GM19193 (cell line): ENCODE data around the gene CSMD2.

Experiments
- POLR2A ChIP-seq: IDR thresholded peaks from 4 replicates; pipeline ENCODE4 v1.6.1; 2011; ENCODE audit not compliant: insufficient read depth, insufficient read length; ENCODE audit errors: extremely low read depth

The CSMD2 gene

DNA sequence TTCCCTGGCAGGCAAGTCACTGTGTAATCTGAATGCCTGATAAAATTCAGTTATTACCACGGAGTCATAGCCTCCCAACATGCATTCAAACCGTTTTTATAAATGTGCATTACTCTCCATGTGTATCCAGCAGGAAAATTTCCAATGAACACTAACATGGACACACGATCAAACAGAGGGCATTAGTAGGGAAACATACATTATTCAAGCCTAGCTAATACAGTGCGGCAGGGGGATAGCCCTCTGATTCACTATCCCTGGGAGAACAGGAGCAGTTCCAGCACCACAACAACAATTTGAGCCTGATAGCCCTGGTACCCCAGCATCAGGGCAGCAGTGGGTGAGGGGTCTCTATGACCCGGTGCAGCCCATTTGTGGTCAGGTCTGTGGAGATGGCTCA, 337.0 kb downstream of the CSMD2 start:
- no peak for TF ChIP-seq POLR2A

- TF ChIP-seq POLR2A, result no peak
Observed at GRCh38 chr1:33826711-33827110, 338.3 kb downstream of the CSMD2 start.

GRCh38 chr1:33826311-33826710, 338.7 kb downstream of the CSMD2 start:
- no peak for TF ChIP-seq POLR2A

DNA sequence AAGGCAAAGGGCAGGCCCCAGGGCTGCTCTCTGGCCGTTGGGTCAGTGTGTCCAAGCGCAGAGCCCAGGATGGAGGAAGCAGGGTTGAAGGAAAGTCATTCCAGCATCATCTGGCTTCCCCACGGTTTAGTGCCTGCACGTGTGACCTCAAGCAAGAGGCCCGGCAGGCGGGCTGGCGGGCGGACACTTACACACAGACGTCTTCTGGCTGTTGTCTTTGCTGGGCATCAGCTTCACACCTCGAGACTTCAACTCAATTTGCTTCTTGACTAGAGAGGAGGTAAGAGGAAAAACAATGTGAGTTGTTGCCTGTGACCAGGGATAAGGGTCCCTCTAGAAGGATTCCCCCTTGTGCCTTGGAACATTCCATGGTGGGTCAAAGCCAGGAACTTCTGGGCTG, 339.5 kb downstream of the CSMD2 start:
- no peak for TF ChIP-seq POLR2A

- TF ChIP-seq POLR2A, result no peak
Observed at GRCh38 chr1:33824971-33825370, 340.1 kb downstream of the CSMD2 start.

DNA sequence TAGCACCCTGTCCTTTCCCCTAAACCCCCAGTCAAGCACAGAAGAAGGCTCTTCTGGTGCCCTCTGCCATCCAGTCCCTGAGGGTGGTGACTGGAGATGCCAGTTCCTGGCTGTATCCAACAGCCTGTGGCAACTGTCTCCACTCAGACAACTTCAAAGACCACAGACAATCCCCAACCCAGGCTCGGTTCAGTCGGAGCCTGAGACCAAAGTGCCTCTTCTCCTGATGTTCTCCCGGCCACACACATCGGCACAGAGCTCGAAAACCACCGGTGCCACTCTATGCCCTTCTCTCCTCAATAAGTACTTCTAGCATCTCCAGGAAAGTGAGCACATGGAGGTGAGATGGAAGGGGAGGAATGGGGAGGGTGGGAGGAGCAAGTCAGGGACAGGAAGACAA, 340.7 kb downstream of the CSMD2 start:
- no peak for TF ChIP-seq POLR2A

GRCh38 chr1:33823830-33824229, 341.2 kb downstream of the CSMD2 start:
- no peak for TF ChIP-seq POLR2A

GRCh38 chr1:33823401-33823800, 341.6 kb downstream of the CSMD2 start:
- TF ChIP-seq POLR2A, result no peak

DNA sequence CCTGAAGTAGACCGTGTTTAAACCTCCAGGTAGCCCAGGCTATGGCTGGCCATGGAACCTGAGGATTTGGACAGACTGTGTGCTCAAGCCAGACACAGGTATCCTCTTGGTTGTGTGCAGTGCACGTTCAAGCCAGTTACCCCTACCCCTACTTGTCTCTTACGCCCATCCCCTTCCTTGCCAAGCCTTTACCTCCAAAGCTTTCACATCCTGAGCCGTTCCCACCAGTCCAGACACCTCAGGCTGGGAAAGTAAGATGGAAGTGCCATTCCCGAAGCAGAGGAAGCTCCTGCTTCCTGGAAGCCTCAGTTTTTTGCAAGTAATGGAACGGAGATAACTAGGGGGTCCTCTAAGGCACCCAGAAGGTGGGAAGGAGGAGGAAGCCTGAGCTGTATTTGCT, 342.6 kb downstream of the CSMD2 start:
- no peak for TF ChIP-seq POLR2A

- TF ChIP-seq POLR2A, result no peak
Observed at GRCh38 chr1:33821291-33821690, 343.7 kb downstream of the CSMD2 start.

DNA sequence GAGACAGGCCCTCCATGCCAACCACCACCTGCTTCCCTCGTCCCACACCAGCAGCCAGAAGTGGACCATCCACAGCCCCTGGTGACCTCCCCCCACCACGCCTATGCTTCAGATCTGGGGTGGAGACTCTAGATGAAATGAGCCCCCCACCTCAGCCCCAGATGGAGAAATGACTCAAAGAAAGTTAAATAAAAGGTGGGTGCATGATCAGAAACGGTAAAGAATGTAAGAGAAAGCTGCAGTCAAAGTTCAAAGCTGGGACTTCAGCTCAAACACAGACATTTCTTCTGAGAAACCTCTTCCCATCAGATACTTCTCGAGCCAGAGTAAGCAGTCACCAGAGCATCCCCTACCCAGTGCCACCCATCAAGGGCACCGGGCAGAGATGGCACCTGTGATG, 344.2 kb downstream of the CSMD2 start:
- no peak for TF ChIP-seq POLR2A

DNA sequence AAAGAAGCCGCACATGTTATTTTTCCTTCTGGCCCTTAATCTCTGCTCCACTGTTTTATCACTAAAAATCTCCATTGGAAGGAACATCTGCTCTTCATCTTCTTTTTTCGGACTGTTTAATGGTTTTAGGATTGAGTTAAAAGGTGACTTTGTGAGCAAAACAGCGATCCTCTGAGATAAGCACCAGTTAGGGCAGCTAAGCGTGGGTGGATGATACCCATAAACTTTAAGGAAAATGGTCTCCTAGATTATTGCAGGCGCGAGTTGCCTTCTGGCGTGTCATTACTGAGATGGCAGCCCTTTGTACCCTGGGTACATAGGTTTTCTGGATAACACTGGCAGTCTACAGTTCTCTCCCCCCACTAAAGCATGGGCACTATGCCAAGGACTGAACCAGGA, 345.1 kb downstream of the CSMD2 start:
- no peak for TF ChIP-seq POLR2A

GRCh38 chr1:33819290-33819912, 345.6 kb downstream of the CSMD2 start:
- TF ChIP-seq POLR2A, result no peak

- no peak for TF ChIP-seq POLR2A
Observed at GRCh38 chr1:33818071-33818470, 347.0 kb downstream of the CSMD2 start.

DNA sequence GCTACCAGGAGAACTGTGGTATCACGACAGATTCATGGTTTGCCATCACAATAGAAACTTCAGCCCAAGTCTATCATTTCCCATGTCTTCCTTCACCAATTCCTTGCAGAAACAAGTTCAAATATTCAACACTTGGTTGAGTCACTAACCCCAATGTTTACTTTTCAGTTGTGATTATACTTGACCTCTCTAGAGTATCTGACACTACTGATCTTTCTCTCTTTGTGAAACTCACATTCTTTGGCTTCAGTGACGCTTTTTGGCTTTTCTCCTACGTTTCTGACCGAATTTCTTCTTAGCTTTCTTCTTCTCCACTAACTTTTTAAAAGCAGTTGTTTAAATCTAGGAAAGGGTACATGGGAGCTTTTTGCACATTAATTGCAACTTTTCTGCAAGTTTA, 350.0 kb downstream of the CSMD2 start:
- TF ChIP-seq POLR2A, result no peak

- TF ChIP-seq POLR2A, result no peak
Observed at GRCh38 chr1:33814166-33814565, 350.9 kb downstream of the CSMD2 start.

- TF ChIP-seq POLR2A, result no peak
Observed at GRCh38 chr1:33810571-33810970, 354.5 kb downstream of the CSMD2 start.
